HG02623 (cell line): ENCODE measurements around the gene FHOD1.

Experiments used
- ATAC-seq: cut with Tn5 transposase; IDR thresholded peaks from one replicate; pipeline ENCODE4 v1.9.1; 2021; ENCODE audit warnings: moderate library complexity; ENCODE audit not compliant: unreplicated experiment

Gene FHOD1

DNA sequence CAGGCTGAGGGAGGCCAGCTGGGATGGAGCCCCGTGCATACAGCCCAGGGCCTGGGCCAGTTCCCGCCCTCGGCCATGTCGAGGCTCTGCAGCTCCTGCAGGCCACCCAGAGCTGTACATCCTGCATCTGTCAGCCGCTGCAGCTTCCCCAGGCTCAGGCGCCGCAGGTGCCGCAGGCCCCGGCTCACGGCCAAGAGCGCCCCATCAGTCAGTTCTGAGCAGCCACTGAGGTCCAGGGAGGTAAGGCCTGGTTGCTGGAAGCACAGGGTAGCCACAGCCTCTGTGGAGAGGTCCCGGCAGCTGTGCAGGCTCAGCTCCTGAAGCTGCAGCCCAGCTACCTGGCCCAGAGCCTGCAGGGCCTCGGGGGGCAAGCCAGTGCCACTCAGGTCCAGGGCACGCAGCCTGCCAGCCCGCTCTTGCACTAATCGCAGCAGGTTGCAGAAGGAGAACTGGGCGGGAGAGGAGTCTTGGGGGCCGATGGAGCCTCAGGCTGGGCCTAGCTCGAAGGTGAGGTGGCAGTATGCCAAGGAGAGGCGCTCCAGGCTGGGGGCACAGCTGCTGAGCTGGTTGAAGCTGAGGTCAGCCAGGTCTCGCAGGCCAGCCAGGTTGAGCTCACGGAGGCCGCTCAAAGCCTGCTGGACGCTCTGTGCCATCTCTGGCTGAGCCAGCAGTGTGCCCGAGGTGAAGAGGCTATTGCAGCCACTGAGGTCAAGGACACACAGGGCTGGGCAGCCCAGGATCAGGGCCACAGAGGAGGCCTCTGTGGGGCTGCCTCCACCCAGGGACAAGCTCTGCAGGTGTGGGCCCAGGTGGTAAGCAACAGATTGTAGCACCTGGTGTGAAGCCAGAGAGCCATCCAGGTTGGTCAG is 37.0 kb downstream of the FHOD1 start:
- ATAC-seq = no peak

DNA sequence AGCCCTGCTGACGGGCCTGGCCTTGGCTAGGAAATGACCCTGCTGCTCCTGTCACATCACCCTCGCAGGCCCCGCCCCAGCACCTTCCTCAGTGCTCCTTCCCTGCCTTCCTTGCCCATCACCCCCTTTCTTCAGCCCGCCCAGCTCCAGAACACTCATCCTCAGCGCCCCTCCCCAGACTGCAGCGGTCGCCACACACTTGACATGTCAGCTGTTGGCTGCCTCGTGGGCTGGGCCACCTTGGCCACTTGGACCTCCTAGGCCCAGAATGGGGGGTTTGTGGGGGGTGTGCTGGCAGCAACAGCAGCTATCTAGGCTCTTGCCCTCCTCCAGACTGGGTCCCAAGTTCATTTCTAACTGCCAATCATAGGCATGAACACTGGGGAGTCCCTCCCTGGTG is 37.7 kb downstream of the FHOD1 start:
- ATAC-seq = no peak

DNA sequence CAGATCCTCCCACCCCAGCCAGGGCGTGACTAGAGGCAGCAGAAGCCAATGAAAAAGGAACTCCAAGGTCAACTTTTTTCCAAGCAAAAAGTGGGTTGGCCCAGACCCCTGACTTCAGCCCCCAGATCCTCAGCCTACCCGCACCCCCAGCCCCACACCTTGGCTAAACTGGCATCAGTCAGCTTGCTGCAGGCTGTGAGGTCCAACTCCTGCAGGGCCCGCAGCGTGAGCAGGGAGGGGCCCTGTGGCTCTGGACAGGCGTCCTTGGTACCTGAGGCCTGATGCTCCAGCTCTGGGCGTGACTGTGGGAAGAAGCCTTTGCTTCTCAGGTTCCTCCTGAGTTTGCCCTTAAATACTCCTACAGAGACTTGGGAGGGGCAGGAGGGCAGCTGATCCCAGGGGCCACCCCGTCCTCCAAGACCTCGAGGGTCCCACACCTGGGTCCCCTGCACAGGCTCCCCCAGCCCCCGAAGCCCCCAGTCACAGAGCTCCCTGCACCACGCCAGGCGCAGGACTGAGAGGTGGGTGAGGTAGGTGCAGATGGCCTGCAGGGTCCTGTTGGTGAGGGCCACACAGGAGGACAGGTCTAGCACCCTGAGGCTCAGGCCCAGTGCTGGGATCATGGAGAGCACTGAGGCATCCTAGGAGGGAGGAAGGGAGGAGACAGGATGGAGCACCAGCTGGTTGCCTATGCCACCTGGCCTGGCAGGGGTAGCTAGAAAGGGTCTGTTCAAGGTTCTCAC is 39.0 kb downstream of the FHOD1 start:
- no peak for ATAC-seq

DNA sequence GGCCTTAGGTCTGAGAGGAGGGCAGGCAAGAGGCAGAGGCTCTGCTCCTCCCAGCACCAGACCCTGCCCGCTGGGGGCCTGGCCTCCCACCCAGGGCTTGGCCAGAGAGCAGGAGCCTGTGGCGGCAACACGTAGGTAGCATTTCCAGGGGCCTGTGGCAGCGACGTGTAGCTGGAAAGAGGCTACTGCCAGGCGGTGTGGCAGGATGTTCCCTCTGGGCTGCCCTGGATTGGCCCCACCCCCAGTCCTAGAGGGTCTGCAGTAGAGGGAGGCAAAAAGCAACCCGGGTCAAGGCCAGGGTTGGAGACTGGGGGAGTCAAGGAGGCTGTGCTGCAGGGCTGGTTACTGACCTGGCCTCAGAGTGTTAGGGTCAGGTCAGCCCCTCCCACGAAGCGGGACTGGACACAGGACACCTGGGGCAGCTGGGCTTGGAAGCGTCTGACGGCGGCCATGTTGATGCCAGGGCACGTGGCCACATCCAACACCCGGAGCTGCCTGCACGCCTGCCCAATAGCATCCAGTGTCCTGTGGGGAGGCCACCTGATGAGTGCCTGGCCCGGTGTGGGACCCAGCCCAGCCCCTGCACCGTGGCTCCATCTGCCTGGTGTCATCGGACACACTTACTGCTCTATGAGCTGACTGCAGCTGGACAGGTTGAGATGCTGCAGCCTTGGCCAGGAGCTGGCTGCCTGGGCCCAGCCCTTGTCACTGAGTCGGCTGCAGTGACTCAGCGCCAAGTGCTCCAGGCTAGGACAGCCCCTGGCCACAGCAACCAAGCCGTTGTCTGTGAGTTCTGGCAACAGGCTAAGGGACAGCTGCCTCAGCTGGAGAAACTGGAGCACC is 39.8 kb downstream of the FHOD1 start:
- ATAC-seq = no peak

DNA sequence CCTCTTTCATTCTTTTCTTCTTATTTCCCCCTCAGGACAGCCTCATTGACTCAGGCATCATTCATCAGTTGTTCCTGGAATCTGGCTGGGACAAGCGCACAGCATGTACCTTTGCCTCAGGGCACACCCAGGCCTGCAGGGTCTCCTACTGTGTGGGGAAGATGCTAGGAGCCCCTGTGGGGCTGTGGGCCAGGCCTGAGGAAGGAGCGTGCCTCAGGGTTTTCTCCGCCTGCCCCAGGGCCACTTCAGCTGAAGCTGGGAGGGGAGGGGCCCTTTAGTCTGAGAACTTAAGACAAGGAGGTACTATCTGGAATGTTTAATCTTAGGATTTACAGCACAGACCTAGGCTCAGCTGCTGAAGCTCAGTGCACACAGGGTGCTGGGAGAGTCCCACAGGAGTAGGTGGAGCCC is 40.4 kb downstream of the FHOD1 start:
- ATAC-seq = no peak

DNA sequence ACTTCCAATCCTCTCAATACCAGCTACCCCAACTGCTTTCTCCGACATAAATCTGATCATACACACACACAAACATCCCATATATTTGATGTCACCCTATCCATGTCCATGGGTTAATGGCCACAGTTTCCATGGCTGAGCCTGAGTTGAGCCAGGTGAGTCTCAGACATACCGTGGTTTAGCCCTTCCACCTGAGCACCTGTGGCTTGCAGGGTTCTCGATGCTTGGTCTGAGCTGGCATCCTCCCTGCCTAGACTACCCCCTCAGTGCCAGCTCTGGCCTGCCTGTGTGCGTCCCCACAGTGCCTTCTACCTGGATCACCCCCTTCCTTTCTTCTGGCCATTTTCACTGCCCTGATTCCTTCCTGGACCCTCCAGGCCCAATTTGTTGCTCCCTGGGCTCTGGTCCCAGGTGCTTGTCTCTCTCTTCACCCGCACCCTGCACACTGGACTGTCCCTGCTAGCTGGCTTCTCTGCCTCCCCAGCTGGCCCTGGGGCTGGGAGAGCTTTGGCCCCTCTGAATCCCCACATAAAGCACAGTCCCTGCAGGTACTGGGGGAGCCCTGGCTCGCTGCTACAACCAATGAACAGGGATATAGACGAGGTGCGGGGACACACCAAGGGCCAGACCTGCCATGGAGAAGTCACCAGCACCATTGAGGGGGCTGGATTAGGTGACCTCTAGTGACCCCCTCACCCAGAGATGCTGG is 41.0 kb downstream of the FHOD1 start:
- no peak for ATAC-seq

DNA sequence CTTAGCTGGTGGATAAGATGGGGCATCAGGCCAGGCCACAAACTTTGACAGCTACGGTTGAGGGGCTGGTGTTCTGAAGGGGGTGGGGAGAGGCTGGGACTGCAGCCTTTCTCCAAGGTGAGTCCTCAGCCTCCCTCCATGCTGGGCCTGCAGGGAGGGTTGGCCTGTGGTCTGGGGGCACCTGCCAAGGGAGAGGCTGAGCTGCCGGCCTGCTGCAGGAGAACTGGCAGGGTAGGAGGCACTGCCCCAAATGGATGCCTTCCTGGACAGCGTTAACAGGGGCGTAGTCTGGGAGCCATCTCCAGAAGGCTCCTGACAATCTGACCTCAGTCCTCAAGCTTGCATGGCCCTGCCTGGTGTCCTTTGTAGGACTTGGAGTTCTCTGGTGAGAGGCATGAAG is 43.2 kb downstream of the FHOD1 start:
- no peak for ATAC-seq

DNA sequence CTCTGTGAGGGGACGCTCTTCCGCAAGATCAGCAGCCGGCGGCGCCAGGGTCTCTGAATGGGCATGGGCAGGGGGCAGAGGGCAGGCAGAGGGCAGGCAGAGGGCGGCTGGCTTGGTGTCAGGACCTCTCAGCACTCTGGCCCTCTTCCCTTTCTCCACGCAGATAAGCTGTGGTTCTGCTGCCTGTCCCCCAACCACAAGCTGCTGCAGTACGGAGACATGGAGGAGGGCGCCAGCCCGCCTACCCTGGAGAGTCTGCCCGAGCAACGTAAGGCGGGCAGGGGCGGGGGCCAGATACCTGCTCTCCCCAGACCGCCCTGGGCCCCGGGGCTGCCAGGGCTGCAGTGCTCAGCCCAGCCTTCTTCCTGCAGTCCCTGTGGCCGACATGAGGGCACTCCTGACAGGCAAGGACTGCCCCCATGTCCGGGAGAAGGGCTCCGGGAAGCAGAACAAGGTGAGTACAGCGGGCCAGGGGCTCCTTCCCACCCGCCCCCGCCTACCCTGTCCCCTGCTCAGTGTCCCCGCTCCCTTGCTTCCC is 44.3 kb downstream of the FHOD1 start:
- no peak for ATAC-seq

DNA sequence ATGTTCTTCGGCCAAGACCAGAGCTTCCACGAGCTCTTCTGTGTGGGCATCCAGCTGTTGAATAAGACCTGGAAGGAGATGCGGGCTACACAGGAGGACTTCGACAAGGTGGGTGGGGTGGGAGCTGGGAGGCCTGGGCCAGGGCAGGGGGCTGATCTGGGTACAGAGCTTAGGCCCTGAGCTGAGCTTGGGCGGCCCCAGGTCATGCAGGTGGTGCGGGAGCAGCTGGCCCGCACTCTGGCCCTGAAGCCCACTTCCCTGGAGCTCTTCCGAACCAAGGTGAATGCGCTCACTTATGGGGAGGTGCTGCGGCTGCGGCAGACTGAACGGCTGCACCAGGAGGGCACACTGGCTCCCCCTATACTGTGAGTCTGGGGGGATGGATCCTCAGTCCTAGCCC is 44.9 kb downstream of the FHOD1 start:
- ATAC-seq = no peak

DNA sequence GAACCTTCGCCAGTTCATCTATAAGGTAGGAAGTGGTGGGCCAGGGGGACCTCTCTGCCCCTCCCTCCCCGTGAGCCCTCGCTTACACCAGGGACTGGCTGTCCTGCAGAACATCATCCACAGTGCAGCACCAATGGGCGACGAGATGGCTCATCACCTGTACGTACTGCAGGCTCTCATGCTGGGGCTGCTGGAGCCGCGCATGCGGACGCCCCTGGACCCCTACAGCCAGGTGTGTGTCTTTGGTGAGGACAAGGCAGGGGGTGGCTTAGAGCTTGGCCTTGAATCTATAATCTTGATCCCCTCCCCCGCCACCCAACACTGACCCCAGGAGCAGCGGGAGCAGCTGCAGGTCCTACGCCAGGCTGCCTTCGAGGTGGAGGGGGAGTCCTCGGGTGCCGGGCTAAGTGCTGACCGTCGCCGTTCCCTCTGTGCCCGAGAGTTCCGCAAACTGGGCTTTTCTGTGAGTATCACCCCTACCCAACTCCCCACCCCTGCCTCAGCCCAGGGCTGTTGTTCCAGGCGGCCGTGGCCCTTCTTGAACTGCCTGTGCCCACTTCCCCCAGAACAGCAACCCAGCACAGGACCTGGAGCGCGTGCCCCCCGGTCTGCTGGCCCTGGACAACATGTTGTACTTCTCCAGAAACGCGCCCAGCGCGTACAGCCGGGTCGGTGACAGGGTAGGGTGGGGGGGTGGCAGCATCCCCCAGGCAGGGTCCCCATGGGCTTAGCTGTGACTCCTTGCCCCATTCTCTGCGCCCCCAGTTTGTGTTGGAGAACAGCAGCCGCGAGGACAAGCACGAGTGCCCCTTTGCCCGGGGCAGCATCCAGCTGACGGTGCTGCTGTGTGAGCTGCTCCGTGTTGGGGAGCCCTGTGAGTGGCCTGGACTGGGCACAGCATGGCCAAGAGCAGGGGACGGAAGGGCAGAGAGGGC is 45.6 kb downstream of the FHOD1 start:
- ATAC-seq = no peak

DNA sequence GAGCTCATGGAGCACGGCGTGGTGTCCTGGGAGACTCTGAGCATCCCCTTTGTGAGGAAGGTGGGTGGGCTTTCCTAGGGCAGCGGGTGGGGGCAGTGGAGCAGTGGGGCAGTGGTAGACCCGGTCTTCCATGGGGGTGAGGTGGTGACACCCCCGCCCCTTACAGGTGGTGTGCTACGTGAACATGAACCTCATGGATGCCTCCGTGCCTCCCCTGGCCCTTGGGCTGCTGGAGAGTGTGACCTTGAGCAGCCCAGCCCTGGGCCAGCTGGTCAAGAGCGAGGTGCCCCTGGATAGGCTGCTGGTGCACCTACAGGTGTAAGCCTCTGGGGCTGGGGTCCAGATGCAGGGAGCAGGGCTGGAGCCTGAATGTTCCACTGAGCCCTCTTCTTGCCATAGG is 46.8 kb downstream of the FHOD1 start:
- ATAC-seq = no peak

DNA sequence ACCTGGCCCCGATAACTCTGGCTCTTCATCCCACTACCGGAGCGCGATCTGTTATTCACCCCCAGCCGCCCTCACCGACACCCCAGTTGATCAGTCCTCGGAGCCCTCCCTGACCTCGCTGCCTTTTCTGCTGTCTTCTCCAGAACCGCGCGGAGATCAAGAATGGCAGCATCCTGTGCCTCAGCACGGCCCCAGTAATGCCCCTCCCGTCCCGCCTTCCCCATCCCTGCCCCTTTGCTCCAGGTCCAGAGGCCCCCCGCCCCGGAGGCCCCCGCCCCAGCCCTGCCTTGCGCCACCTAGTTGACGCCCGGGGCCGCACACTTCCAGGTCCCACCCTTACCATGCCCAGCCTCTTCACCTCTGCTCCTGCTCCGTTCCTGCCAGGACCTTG is 47.5 kb downstream of the FHOD1 start:
- ATAC-seq = no peak

DNA sequence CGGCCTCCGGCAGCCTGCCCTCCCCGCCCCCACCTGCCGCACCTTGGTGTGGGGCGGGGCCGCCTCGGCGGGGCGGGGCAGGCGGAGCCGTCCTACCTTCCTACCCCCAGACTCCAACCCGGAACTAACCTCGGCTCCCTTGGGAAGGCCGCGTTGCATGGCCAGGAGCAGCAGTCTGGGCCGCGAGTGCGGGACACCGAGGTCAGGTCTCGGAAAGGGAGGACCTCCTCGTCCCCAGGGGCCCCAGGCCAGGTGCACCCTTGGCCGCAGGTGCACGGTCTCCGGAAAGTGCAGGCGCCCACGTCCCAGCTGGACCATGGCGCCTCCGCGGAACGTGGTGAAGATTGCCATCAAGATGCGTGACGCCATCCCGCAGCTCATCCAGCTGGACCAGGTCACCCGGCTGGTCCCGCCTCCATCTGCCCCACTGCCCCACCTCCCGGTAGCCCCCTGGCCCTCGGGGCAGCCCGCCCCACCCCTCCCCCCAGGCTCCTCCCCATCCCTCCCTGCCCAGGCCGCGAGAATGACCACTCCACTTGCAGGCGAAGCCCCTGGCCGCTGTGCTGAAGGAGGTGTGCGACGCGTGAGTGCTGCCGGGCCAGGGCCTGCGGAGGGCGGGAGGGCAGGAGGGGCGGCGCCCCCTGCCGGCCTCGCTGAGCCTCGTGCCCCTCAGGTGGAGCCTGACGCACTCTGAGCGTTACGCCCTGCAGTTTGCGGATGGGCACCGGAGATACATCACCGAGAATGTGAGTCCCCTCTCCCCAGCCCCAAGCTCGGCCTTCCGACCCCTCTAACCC is 48.1 kb downstream of the FHOD1 start, which contains the start of gene ELMO3:
Gene ELMO3 (plus strand): TSS at position 121 of the 797 bp plus-strand sequence. CDS start 196 bp downstream, at position 317.
- ATAC-seq = no peak

DNA sequence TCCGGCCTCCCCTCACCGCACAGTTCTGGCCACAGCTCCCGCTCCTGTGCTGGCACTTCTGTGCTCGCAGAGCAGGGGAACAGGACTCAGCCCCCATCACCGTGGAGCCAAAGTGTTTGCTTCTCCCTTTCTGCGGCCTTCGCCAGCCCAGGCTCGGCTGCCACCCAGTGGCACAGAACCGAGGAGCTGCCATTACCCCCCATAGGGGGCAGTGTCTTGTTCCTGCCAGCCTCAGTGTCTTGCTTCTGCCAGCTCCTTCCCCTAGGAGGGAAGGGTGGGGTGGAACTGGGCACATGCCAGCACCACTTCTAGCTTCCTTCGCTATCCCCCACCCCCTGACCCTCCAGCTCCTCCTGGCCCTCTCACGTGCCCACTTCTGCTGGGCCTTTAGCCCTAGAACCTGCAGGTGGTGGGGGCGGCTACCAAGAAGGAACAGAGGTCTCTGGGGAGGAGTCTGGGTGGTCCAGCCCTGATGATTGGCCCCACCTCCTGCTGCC is 49.0 kb downstream of the FHOD1 start:
- ATAC-seq = no peak

DNA sequence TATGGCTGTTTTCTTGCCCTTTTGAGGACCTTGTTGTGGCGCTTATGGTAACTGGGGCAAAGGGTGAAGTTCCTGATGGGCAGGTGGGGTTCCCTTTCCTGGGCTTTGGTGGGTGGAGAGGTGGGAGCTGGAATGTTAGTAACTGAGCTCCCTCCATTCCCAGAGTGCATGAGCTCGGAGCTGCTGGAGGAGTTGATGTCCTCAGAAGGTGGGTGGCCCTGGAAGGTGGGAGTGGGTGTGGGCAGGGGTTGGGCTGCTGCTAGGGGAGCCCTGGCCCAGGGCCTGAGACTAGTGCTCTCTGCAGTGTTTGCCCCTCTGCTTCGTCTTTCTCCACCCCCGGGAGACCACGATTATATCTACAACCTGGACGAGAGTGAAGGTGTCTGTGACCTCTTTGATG is 49.6 kb downstream of the FHOD1 start:
- ATAC-seq = no peak

DNA sequence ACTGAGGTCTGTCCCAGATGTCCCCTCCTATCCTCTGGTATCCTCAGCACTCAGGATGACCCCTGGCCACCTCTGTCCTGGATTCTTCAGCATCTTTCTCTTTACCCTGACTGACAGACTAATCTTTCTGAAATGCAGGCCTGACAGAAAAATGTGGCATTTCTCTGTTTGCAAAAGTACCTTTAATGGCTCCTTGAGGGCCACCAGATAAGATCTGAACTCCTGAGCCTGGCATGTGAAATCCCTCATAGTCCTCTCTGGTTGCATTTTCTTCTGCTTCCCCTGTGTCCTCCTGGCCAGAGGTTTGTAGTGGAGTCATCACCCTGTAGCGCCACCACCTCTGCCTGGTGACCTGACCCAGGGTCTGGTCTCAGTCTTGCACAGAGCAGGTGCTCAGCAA is 50.4 kb downstream of the FHOD1 start:
- no peak for ATAC-seq

DNA sequence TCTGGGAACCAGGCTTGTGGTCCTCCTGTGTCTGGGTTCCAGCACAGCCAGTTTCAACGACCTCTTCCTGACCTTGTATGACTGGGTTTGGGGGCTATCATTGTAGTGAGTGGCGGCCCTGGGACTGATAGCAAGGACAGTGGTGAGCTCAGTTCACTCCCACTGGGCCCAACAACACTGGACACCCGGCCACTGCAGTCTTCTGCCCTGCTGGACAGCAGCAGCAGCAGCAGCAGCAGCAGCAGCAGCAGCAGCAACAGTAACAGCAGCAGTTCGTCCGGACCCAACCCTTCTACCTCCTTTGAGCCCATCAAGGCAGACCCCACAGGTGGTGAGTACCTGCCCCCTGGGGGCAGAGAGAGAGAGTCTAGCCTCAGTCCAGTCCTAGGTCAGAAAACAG is 51.6 kb downstream of the FHOD1 start:
- ATAC-seq = no peak

DNA sequence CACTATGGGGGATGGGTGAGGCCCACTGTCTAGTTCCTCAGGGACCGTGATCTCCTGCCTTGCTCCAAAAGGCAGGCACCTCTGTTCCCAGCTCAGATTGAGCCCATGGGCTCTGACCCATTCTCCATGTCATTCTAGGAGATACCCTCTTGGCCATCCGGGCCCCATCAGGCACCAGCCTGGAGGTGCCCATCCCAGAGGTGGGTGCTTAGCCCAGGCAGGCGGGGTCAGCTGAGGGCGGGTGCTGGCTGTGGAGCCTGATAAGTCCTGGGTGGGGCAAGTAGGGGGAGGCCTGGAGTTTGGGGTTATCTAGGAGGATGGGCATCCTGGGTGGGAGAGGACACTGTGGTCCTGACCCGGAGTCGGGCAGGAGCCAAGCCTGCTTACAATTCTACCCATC is 53.0 kb downstream of the FHOD1 start:
- ATAC-seq = no peak
